WERI-Rb-1 (cell line): Measurements from ENCODE around the gene PSMD12.
A peak's percentile ranks its signal among the peaks of the same experiment; 100 is the strongest.

ENCODE experiments used
- DNase-seq: peaks from one replicate; pipeline ENCODE4 v3.0.0-alpha.2; 2020
- H3K27ac ChIP-seq: fragments of 250-450 bp; sonication (Bioruptor Pico); 2 replicates; pipeline ENCODE4 v1.5.1; 2020; ENCODE audit warnings: mild to moderate bottlenecking, moderate library complexity
- H3K27me3 ChIP-seq: fragments of 250-450 bp; sonication (Bioruptor Pico); 2 replicates; pipeline ENCODE4 v1.5.1; 2021; ENCODE audit warnings: mild to moderate bottlenecking, low read depth, moderate library complexity; ENCODE audit not compliant: insufficient read depth, severe bottlenecking
- H3K36me3 ChIP-seq: fragments of 250-450 bp; sonication (Bioruptor Pico); 2 replicates; pipeline ENCODE4 v1.5.1; 2020; ENCODE audit warnings: mild to moderate bottlenecking, moderate library complexity
- H3K4me3 ChIP-seq: 2 replicates; pipeline ENCODE4 v1.5.1; 2011; ENCODE audit warnings: low read depth, mild to moderate bottlenecking, control low read depth, low read length
- H3K9me3 ChIP-seq: fragments of 250-450 bp; sonication (Bioruptor Pico); 2 replicates; pipeline ENCODE4 v1.5.1; 2021; ENCODE audit warnings: mild to moderate bottlenecking, moderate library complexity; ENCODE audit not compliant: severe bottlenecking
- TF ChIP-seq, protein P1 (sequence below): IDR thresholded peaks from 2 replicates; pipeline ENCODE4 v1.5.1; 2011; ENCODE audit warnings: low read depth, mild to moderate bottlenecking, control low read depth, inconsistent platforms, low read length

PSMD12 gene

DNA sequence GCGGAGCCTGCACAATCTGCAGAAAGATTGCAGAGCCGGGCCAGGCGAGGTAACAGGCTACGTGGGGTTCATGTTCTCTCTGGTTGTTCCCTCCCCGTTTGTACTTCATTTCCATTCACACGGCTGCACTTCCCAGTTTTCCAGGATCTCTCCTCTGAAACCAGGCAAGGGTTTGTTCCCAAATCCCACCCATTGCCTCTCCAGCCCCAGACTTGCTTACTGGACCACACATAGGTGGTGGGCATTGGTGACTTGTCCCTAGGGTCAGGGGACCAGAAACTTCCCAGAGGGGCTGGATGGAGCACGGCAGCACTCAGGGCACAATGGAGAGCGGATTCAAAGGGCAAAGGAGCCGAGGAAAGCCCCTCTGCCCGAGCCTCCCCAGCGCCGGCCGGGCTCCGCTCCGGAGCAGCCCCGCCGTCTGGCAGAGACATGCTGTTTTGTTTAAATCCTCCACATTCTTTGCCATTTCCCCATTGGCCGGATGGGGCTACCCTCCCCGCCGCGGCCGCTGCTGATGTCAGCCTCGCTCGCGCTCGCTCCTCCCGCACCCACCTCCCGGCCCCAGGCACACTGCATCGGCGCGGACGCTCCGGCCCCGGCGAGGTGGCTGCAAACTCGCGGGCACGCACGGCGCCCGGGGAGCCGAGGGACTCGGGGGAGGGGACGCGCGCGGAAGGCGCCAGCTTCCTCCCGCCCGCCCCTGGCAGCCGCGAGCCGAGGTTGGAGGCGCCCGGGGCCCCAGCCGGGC lies 10.5 kb upstream of the PSMD12 start, which contains the start of gene PITPNC1:
Gene PITPNC1, plus strand, starts transcription at position 545 of the 751 bp plus-strand sequence.
- no peaks in the 10 kb centered on the region for H3K36me3 ChIP-seq
- no peaks in the 10 kb centered on the region for H3K27me3 ChIP-seq
- peak; percentile 92 for DNase-seq
- TF ChIP-seq, protein P1, sequence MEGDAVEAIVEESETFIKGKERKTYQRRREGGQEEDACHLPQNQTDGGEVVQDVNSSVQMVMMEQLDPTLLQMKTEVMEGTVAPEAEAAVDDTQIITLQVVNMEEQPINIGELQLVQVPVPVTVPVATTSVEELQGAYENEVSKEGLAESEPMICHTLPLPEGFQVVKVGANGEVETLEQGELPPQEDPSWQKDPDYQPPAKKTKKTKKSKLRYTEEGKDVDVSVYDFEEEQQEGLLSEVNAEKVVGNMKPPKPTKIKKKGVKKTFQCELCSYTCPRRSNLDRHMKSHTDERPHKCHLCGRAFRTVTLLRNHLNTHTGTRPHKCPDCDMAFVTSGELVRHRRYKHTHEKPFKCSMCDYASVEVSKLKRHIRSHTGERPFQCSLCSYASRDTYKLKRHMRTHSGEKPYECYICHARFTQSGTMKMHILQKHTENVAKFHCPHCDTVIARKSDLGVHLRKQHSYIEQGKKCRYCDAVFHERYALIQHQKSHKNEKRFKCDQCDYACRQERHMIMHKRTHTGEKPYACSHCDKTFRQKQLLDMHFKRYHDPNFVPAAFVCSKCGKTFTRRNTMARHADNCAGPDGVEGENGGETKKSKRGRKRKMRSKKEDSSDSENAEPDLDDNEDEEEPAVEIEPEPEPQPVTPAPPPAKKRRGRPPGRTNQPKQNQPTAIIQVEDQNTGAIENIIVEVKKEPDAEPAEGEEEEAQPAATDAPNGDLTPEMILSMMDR: 0 out of 2 replicates have a peak, but pooled peaks have one; percentile 17
- no peaks in the 10 kb centered on the region for H3K9me3 ChIP-seq
- H3K27ac ChIP-seq: peak within 1 kb of the TSS; percentile 45
- H3K4me3 ChIP-seq: peak within 1 kb of the TSS; percentile 64

DNA sequence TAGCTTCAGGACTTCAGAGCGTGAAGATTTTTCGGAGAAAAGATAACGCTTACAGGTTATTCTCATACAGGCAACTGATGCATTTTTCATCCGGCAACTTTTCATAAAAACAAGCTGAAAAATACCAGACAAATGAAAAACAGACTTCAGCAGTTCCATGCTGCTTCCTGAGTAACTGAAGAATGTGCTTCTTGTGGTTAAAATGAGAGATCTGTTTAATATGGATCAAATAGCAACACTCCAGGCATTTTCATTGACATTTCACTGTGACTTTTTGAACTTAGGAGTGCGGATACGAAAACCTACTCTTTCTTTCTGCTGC lies 10.0 kb upstream of the PSMD12 start:
- peak overlapping the region; percentile 64 for H3K4me3 ChIP-seq

GRCh38 chr17:67375716-67376115 lies 9.3 kb upstream of the PSMD12 start:
- TF ChIP-seq, protein P1: no peak

More for the DNA sequence above, 10.0 kb upstream of the PSMD12 start:
- no peak overlapping the region for H3K27ac ChIP-seq
- TF ChIP-seq, protein P1: no peak
- DNase-seq: no peak
- H3K27me3 ChIP-seq: no peaks in the 10 kb centered on the region
- H3K9me3 ChIP-seq: no peaks in the 10 kb centered on the region
- H3K36me3 ChIP-seq: no peaks in the 10 kb centered on the region

DNA sequence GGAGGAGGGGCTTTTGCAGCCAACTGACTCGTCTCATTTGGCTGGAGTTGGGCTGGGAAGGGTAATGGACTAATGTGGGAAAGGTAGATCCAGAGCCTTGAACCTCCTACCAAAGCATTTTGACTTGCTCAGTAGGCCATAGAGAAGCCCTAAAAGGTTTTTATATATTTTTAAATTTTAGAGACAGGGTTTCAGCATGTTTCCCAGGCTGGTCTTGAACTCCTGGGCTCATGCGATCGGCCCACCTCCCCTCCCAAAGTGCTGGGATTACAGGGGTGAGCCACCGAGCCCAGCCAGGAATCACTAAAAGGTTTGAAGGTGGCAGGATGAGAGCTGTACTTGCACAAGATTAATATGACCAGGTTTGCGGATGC lies 8.7 kb upstream of the PSMD12 start:
- Histone ChIP-seq H3K4me3 (no peak overlapping the region), H3K9me3 (no peaks in the 10 kb centered on the region), H3K36me3 (no peaks in the 10 kb centered on the region), H3K27me3 (no peaks in the 10 kb centered on the region), H3K27ac (no peak overlapping the region)
- DNase-seq: no peak
- TF ChIP-seq, protein P1: no peak

More at GRCh38 chr17:67375716-67376115, 9.3 kb upstream of the PSMD12 start:
- H3K36me3 ChIP-seq: no peaks in the 10 kb centered on the region
- H3K27me3 ChIP-seq: no peaks in the 10 kb centered on the region
- no peak overlapping the region for H3K4me3 ChIP-seq
- no peak overlapping the region for H3K27ac ChIP-seq
- no peak for DNase-seq
- H3K9me3 ChIP-seq: no peaks in the 10 kb centered on the region

DNA sequence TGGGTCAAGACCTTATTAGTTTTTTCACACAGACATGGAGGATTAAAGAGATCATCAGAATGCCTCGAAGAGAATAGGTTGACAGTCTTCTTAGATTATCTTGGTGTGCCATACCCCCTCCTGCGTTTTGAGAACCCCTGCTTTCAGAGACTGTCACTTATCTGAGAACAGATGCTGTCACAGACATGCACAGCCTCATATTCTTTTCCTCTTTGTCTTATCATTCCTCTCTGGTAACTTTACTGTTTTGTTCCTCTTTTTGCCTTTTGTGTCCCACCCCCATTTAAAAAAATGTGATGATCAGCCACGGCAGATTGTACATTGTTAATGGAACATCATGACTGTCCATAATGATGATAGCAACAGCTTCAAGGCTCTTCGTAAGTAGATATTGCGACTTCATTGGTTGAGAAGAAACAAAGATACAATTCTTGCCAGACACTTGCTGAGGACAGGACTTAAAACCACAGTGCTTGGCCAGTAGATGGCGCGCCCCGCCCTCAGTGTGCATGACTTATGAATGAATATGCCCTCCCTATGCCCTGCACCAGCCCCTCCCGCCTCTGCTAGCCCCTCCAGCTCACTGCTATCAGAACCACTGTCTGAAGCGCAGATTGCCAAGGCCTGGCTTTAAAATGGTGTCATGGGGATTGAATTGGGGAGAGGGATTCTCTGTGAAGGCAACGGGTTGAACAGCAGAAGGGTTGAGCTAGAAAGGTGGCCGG lies 8.1 kb upstream of the PSMD12 start:
- peak; percentile 96 for DNase-seq
- no peaks in the 10 kb centered on the region for H3K36me3 ChIP-seq
- no peaks in the 10 kb centered on the region for H3K9me3 ChIP-seq
- no peaks in the 10 kb centered on the region for H3K27me3 ChIP-seq
- peak overlapping the region; percentile 15; the same call in 1 of the 2 replicates for H3K4me3 ChIP-seq
- TF ChIP-seq, protein P1: peak; percentile 96
- no peak overlapping the region for H3K27ac ChIP-seq
